Heart right ventricle (tissue), 16 donors: ENCODE results near the gene EXOC2. TPM values are rescaled to one million over a fixed set of nuclear protein-coding genes. Genes with fewer than 3 reads are reported as not detected.

Source experiments
- ATAC-seq, 8 donors: fragments of 200-7000 bp; cut with Tn5 transposase; one replicate each; pipeline ENCODE4 v1.9.1; 2020; ENCODE audit warnings: mild to moderate bottlenecking in 8 of 8, moderate library complexity in 8 of 8, moderate number of reproducible peaks in 1 of 8
- DNase-seq, 2 donors: peaks; one replicate each; pipeline ENCODE4 v3.0.0-alpha.2; 2020
- H3K27ac ChIP-seq, 10 donors: fragments of 200-600 bp; sonication (generic) in 2 of 10; one replicate each; pipeline versions ENCODE4 v1.5.0 to v1.8.0; 2020 to 2022; ENCODE audit warnings: mild to moderate bottlenecking in 3 of 10
- H3K27me3 ChIP-seq, 7 donors: fragments of 200-600 bp; one replicate each; pipeline ENCODE4 v1.8.0; 2021 to 2022; ENCODE audit warnings: mild to moderate bottlenecking in 2 of 7
- H3K36me3 ChIP-seq, 9 donors: fragments of 200-600 bp; sonication (generic) in 1 of 9; one replicate each; pipeline versions ENCODE4 v1.5.0 to v1.8.0; 2020 to 2022; ENCODE audit warnings: mild to moderate bottlenecking in 2 of 9
- H3K4me1 ChIP-seq, 9 donors: fragments of 200-600 bp; sonication (generic) in 1 of 9; one replicate each; pipeline versions ENCODE4 v1.5.0 to v1.8.0; 2020 to 2022; ENCODE audit warnings: mild to moderate bottlenecking in 4 of 9
- H3K4me3 ChIP-seq, 10 donors: fragments of 200-600 bp; sonication (generic) in 2 of 10; one replicate each; pipeline versions ENCODE4 v1.5.0 to v1.8.0; 2020 to 2022; ENCODE audit warnings: mild to moderate bottlenecking in 7 of 10, moderate library complexity in 2 of 10
- H3K9me3 ChIP-seq, 11 donors: fragments of 200-600 bp in 10 of 11; sonication (generic) in 2 of 11; one replicate each; pipeline versions ENCODE4 v1.5.0 to v1.8.0; 2013 to 2022; ENCODE audit warnings: mild to moderate bottlenecking in 2 of 11, control low read depth in 1 of 11, moderate library complexity in 1 of 11
- CTCF ChIP-seq, 9 donors: fragments of 200-600 bp; sonication (generic) in 2 of 9; IDR thresholded peaks; one replicate each; pipeline versions ENCODE4 v1.5.0 to v1.8.0; 2021 to 2022; ENCODE audit warnings: antibody characterized with exemption in 9 of 9, mild to moderate bottlenecking in 5 of 9, moderate library complexity in 1 of 9
- WGBS, 2 donors: extraction: QIAGEN DNeasy Blood & Tissue Kit; methylation state at CpG; one replicate each; pipeline ENCODE4 v1.1.7; 2013; ENCODE audit warnings: inconsistent platforms in 1 of 2; 5-methylcytosine and 5-hydroxymethylcytosine counted together
- intact Hi-C, 10 donors: fragments of 100-400 bp; cut with DNase I; formaldehyde crosslinking; loops; one replicate each; pipeline versions ENCODE4 v1.11.1 to v1.14.2; 2022
- polyA plus RNA-seq, 2 donors: library from polyadenylated mRNA; stranded (reverse); fragments of 200-250 nt; gene quantifications; one replicate each; pipeline ENCODE4 v1.2.3, GENCODE V29; 2013
- total RNA-seq, 10 donors: library from RNA; stranded (reverse); fragmentation: NEBNext Ultra II Directional in 3 of 10; extraction: Animal tissue kit (Norgen Biotek cat#: 25700) in 3 of 10; gene quantifications; one replicate each; pipeline versions ENCODE4 v1.2.1 to v1.2.4, GENCODE V29; 2021 to 2023
- donor health status: Arrhythmogenic right ventricular cardiomyopathy.
- donor health status: ischemic (EF 13 %, LVEDD 7.1; RV severe dilation, severe dysfunction).
- donor health status: healthy with polysubstance abuse.
- donor health status: DM: no; HTN: yes; CAD: no.
- donor health status: DM: no; HTN: no; CAD: no.
- donor health status: ischemic (EF 25% LVEDD 6.9; RV normal size, moderate dysfunction).
- donor health status: ischemic (EF 25% LVEDD 5.7; RV mildly dilated, moderate dysfunction).
- donor health status: healthy.
- donor health status: DM: yes; HTN: yes; CAD: no.
- donor health status: Ischemic cardiomyopathy.
- donor health status: ischemic (EF 35%, LVEDD 5.7; RV mildly dilated, moderate dysfunction).
- donor health status: nonischemic (EF 11% LVEDD 7.7; RV severe dilation, severe dysfunction).
- donor health status: DM: yes; HTN: yes; CAD: no.
- donor health status: PGD.
- donor health status: ischemic (EF 29% LVEDD 5.4; RV normal size, mild dysfunction).
- donor health status: nonischemic (EF 23%, LVEDD 6.1; RV moderate dilation, normal function).

EXOC2 gene
- total and polyA plus RNA-seq, 12 donors, result 4.0 to 18.4 (median 12.9) TPM

- H3K4me3 ChIP-seq, result no peak overlapping the region
- H3K27ac ChIP-seq, result no peak overlapping the region
- peaks cover 0 to 5% (median 0%) of the 10 kb centered on the region in 9 donors for H3K4me1 ChIP-seq
- peak in 1 of 9 donors; percentile 11 for TF ChIP-seq CTCF (IDR thresholded peaks at IDR 0.05)
- DNase-seq, result no peak
- 86 to 93% methylated on average over 3 of the region's 3 CpGs for WGBS, 2 donors
- no peaks in the 10 kb centered on the region for H3K36me3 ChIP-seq
- no peak for ATAC-seq
- peaks cover 0 to 10% (median 3%) of the 10 kb centered on the region in 7 donors for H3K27me3 ChIP-seq
- H3K9me3 ChIP-seq, result no peaks in the 10 kb centered on the region
- intact Hi-C loops, result loop anchor here in 6 of 10 donors (5.0 to 10.0 kb wide), 5 partner anchors 129 to 991 kb away; partner anchors contain the start of gene FOXF2 (in 1 of the 6)
Measured at GRCh38 chr6:723540-723939, 30.6 kb upstream of the EXOC2 start.

GRCh38 chr6:722608-723007, 29.7 kb upstream of the EXOC2 start:
- WGBS, 2 donors, result 92 to 94% methylated on average over 4 of the region's 4 CpGs
- H3K27ac ChIP-seq, result no peak overlapping the region
- no peak for DNase-seq
- H3K4me3 ChIP-seq, result no peak overlapping the region
- intact Hi-C loops, result loop anchor here in 6 of 10 donors (5.0 to 10.0 kb wide), 5 partner anchors 128 to 992 kb away; partner anchors contain the start of gene FOXF2 (in 1 of the 6)
- no peaks in the 10 kb centered on the region for H3K9me3 ChIP-seq
- H3K36me3 ChIP-seq, result no peaks in the 10 kb centered on the region
- no peak for TF ChIP-seq CTCF (IDR thresholded peaks at IDR 0.05)
- no peak for ATAC-seq
- H3K27me3 ChIP-seq, result peaks cover 0 to 6% (median 0%) of the 10 kb centered on the region in 7 donors
- peaks cover 0 to 5% (median 0%) of the 10 kb centered on the region in 9 donors for H3K4me1 ChIP-seq

- TF ChIP-seq CTCF (IDR thresholded peaks at IDR 0.05), result peak; percentile 76 to 95 (median 91)
- H3K4me1 ChIP-seq, result peaks cover 0 to 5% (median 0%) of the 10 kb centered on the region in 9 donors
- H3K27ac ChIP-seq, result no peak overlapping the region
- no peak overlapping the region for H3K4me3 ChIP-seq
- DNase-seq (peak; percentile 65 to 67), ATAC-seq (peak in 5 of 8 donors; percentile 49 to 75 (median 72))
- intact Hi-C loops, result loop anchor here in 6 of 10 donors (5.0 to 10.0 kb wide), 5 partner anchors 127 to 993 kb away; partner anchors contain the start of gene FOXF2 (in 1 of the 6)
- peaks cover 0 to 6% (median 0%) of the 10 kb centered on the region in 7 donors for H3K27me3 ChIP-seq
- no peaks in the 10 kb centered on the region for H3K36me3 ChIP-seq
- WGBS, 2 donors, result 14 to 20% methylated on average over 11 of the region's 11 CpGs
- no peaks in the 10 kb centered on the region for H3K9me3 ChIP-seq
Measured at GRCh38 chr6:722077-722524, 29.2 kb upstream of the EXOC2 start.

- H3K27ac ChIP-seq, result no peak overlapping the region
- ATAC-seq, result no peak
Measured at GRCh38 chr6:718345-718744, 25.4 kb upstream of the EXOC2 start.

More at GRCh38 chr6:718345-718744, 25.4 kb upstream of the EXOC2 start:
- TF ChIP-seq CTCF (IDR thresholded peaks at IDR 0.05), result no peak
- Histone ChIP-seq H3K27me3 (no peaks in the 10 kb centered on the region), H3K9me3 (no peaks in the 10 kb centered on the region), H3K4me1 (peaks cover 0 to 5% (median 0%) of the 10 kb centered on the region in 9 donors), H3K4me3 (no peak overlapping the region), H3K36me3 (no peaks in the 10 kb centered on the region)
- WGBS, 2 donors, result 86 to 88% methylated on average over 7 of the region's 7 CpGs
- intact Hi-C loops, result loop anchor here in 3 of 10 donors (10.0 kb wide), 1 partner anchor 124 kb away; no protein-coding TSS in a partner anchor
- DNase-seq, result no peak
